Measurements from ENCODE around the gene CNOT6L.

- TF ChIP-seq CTCF (optimal IDR thresholded peaks at IDR 0.05 in 1 of 3, IDR thresholded peaks at IDR 0.05 in 1 of 3, conservative IDR thresholded peaks at IDR 0.05 in 1 of 3; ENCODE audit: extremely low read depth in 1 of 3, insufficient read depth in 2 of 3, low read length in 3 of 3) (no peak), EZH2 (IDR thresholded peaks at IDR 0.05; ENCODE audit: low read length) (no peak)
Observed at GRCh38 chr4:77695774-77696173, 123.4 kb downstream of the CNOT6L start.

Data from keratinocyte (primary cell).